A549 (cell line): ENCODE results near the gene MFNG. TPM values are rescaled to one million over a fixed set of nuclear protein-coding genes. Genes with fewer than 3 reads are reported as not detected.

Experiments used
- ATAC-seq, 2 experiments: fragments of 200-7000 bp in 1 of 2; fragments of >200 bp in 1 of 2; cut with Nextera tagmentation in 1 of 2; cut with Tn5 transposase in 1 of 2; 3 replicates each; pipeline versions ENCODE4 v1.8.0 to v1.9.1; 2018 to 2020; ENCODE audit warnings: mild to moderate bottlenecking in 1 of 2, moderate library complexity in 1 of 2
- CTCF ChIA-PET: fragments of 300-600 bp; sonication (Branson Sonifier 250); formaldehyde crosslinking; extraction: SDS; loops from one replicate; lab custom pipeline; 2021; ENCODE audit warnings: antibody characterized with exemption, inconsistent platforms; lab: Yijun Ruan, JAX
- POLR2A ChIA-PET: fragments of 350-600 bp; formaldehyde crosslinking; extraction: SDS; loops from one replicate; lab custom pipeline; 2021; ENCODE audit warnings: antibody characterized with exemption, inconsistent platforms; lab: Yijun Ruan, JAX
- DNase-seq, 2 experiments: peaks; one replicate each; pipeline versions ENCODE4 v3.0.0 to v3.0.0-alpha.2; 2011 to 2016; ENCODE audit warnings: low read depth in 1 of 2, low spot score in 1 of 2
- FAIRE-seq: peaks from 2 replicates; lab custom pipeline; 2011; peaks lifted over from hg19 to GRCh38; lab: Jason Lieb, UNC
- H3K27ac ChIP-seq, 2 experiments: fragments of >200 bp; sonication (Bioruptor Twin); formaldehyde crosslinking; 3 replicates each; pipeline ENCODE4 v1.5.1; 2016 to 2017
- H3K4me1 ChIP-seq: fragments of >200 bp; sonication (Bioruptor Twin); formaldehyde crosslinking; 3 replicates; pipeline ENCODE4 v1.6.1; 2016
- H3K4me2 ChIP-seq: fragments of >200 bp; sonication (Bioruptor Twin); formaldehyde crosslinking; 3 replicates; pipeline ENCODE4 v1.6.1; 2016
- H3K4me3 ChIP-seq: fragments of >200 bp; sonication (Bioruptor Twin); formaldehyde crosslinking; 3 replicates; pipeline ENCODE4 v1.5.1; 2016
- H3K9me3 ChIP-seq: fragments of >200 bp; sonication (Bioruptor Twin); formaldehyde crosslinking; 3 replicates; pipeline ENCODE4 v1.6.1; 2016
- BHLHE40 ChIP-seq: IDR thresholded peaks from 2 replicates; pipeline ENCODE4 v1.6.1; 2012; ENCODE audit warnings: low read depth, low read length, inconsistent platforms
- CBX2 ChIP-seq: fragments of 200-600 bp; sonication (generic); IDR thresholded peaks from 2 replicates; pipeline ENCODE4 v1.6.1; 2016; ENCODE audit warnings: low read depth, mild to moderate bottlenecking, borderline replicate concordance
- CHD2 ChIP-seq: fragments of 150-350 bp; IDR thresholded peaks from 2 replicates; pipeline ENCODE4 v1.6.1; 2014; ENCODE audit warnings: low read length; ENCODE audit not compliant: partially characterized antibody
- CHD4 ChIP-seq: fragments of 200-600 bp; sonication (generic); IDR thresholded peaks from 2 replicates; pipeline ENCODE4 v1.6.1; 2016; ENCODE audit warnings: antibody characterized with exemption, mild to moderate bottlenecking, borderline replicate concordance
- ESRRA ChIP-seq: fragments of 150-350 bp; IDR thresholded peaks from 2 replicates; pipeline ENCODE4 v1.6.1; 2014; ENCODE audit warnings: mild to moderate bottlenecking, low read length, borderline replicate concordance
- GATA3 ChIP-seq: IDR thresholded peaks from 2 replicates; pipeline ENCODE4 v1.6.1; 2012; ENCODE audit warnings: borderline replicate concordance
- HDAC2 ChIP-seq: fragments of 200-600 bp; sonication (generic); IDR thresholded peaks from 2 replicates; pipeline ENCODE4 v1.6.1; 2016
- HEYL ChIP-seq: fragments of 250-450 bp; sonication (Bioruptor Pico); IDR thresholded peaks from 2 replicates; pipeline ENCODE4 v1.8.0; 2021; ENCODE audit warnings: mild to moderate bottlenecking, moderate library complexity
- JUNB ChIP-seq: fragments of >200 bp; sonication (Bioruptor Twin); formaldehyde crosslinking; IDR thresholded peaks from 2 replicates; pipeline ENCODE4 v1.6.1; 2016
- KDM1A ChIP-seq: fragments of 200-600 bp; sonication (generic); IDR thresholded peaks from 2 replicates; pipeline ENCODE4 v1.6.1; 2016; ENCODE audit warnings: low read depth, mild to moderate bottlenecking
- KDM5A ChIP-seq: fragments of 200-600 bp; sonication (generic); IDR thresholded peaks from 2 replicates; pipeline ENCODE4 v1.6.1; 2016; ENCODE audit warnings: antibody characterized with exemption, mild to moderate bottlenecking
- MAFK ChIP-seq: fragments of 450-650 bp; IDR thresholded peaks from 2 replicates; pipeline ENCODE4 v1.6.1; 2014; ENCODE audit not compliant: partially characterized antibody
- MAZ ChIP-seq: fragments of 150-350 bp; IDR thresholded peaks from 2 replicates; pipeline ENCODE4 v1.6.1; 2014; ENCODE audit warnings: antibody characterized with exemption, low read depth, low read length, borderline replicate concordance
- MYC ChIP-seq: IDR thresholded peaks from 2 replicates; pipeline ENCODE4 v1.6.1; 2012; ENCODE audit warnings: mild to moderate bottlenecking, inconsistent platforms, low read length, improper control_type of control experiment, borderline replicate concordance
- RCOR1 ChIP-seq: fragments of 150-350 bp; IDR thresholded peaks from 2 replicates; pipeline ENCODE4 v1.6.1; 2014; ENCODE audit warnings: antibody characterized with exemption, low read length, low read depth
- TFCP2L1 ChIP-seq: fragments of 250-450 bp; sonication (Bioruptor Pico); IDR thresholded peaks from 2 replicates; pipeline ENCODE4 v1.5.0; 2021; ENCODE audit warnings: mild to moderate bottlenecking
- WGBS: methylation state at CpG from one replicate; pipeline ENCODE4 v1.1.6; 2017; ENCODE audit errors: missing lambda C conversion rate; 5-methylcytosine and 5-hydroxymethylcytosine counted together
- polyA plus RNA-seq, 4 experiments: library from polyadenylated mRNA; depleted of rRNA in 3 of 4; stranded (reverse); fragments of >200 nt; fragmentation: RNase III in 1 of 4; extraction: RNeasy Plus Mini Kit Qiagen cat#74134 plus additional on column Dnase treatment in 1 of 4; gene quantifications; 2 replicates in 3 of 4; 3 replicates in 1 of 4; pipeline ENCODE4 v1.2.3, GENCODE V29; 2011 to 2017
- TF ChIP-seq, protein P1 (sequence below): fragments of 150-350 bp; IDR thresholded peaks from 2 replicates; pipeline ENCODE4 v1.6.1; 2014; ENCODE audit warnings: low read depth, mild to moderate bottlenecking, low read length
- TF ChIP-seq, protein P2 (sequence below): fragments of 250-450 bp; sonication (Bioruptor Pico); IDR thresholded peaks from 2 replicates; pipeline ENCODE4 v1.5.0; 2020; ENCODE audit warnings: low read depth, mild to moderate bottlenecking, moderate library complexity
- TF ChIP-seq, protein P3 (sequence below): fragments of >200 bp; sonication (Bioruptor Twin); formaldehyde crosslinking; IDR thresholded peaks from 3 replicates; pipeline ENCODE4 v1.5.1; 2016
- TF ChIP-seq, protein P4 (sequence below): fragments of 200-600 bp; sonication (generic); IDR thresholded peaks from 2 replicates; pipeline ENCODE4 v1.6.1; 2016; ENCODE audit warnings: antibody characterized with exemption, mild to moderate bottlenecking, moderate library complexity
- TF ChIP-seq, protein P5 (sequence below): fragments of >200 bp; sonication (Bioruptor Twin); formaldehyde crosslinking; IDR thresholded peaks from 2 replicates; pipeline ENCODE4 v1.6.1; 2016
- TF ChIP-seq, protein P6 (sequence below): IDR thresholded peaks from 2 replicates; pipeline ENCODE4 v1.6.1; 2012

MFNG gene
- polyA plus RNA-seq, 2 of the 4 experiments (the other 2 are of a cell fraction), result 1.2 to 1.8 TPM

DNA sequence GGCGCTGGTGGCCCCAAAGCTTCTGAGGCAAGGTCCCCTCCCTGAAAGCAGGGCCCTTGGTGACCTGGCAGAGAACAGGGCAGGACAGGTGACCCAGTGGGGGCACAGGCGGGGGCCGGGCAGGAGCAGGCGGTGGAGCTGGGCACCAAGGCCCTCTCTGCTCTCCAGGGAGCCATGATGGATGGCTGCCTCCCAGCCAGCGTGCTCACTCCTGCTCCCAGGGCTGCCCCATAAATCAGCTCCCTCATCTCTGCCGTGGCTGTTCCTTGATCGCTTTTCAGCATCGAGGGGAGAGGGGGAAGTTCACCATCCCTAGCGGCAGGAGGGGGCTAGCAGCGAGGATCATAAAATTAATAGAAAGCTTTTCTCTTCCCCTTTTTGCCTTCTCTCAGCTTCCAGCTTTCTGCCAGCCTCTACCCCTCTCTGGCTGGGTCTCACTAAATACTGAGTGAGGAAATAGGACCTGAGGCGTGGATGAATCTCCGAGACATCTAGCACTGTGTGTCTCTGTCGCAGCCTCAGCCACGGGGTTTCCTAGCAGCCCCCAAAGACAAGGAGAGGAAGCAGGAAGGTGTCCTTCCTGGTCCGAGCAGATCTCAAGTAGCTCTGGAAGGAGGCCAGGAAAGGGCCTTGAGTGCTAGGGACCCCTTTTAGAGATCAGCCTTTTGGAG, 36.7 kb downstream of the MFNG start:
- DNase-seq, result no peak
- peak overlapping the region in 1 of 2 experiments; percentile 58; a peak in 1 of 6 replicates for H3K27ac ChIP-seq
- no peak; a peak in 1 of 6 replicates for ATAC-seq
- POLR2A ChIA-PET, result no interaction called here
- WGBS, result 76% methylated on average over 15 of the region's 15 CpGs
- CTCF ChIA-PET, result interaction anchor here (0.7 to 1.9 kb wide), 13 partner anchors 9 to 250 kb away, joined by 3 to 15 read pairs (median 3); no protein-coding TSS in a partner anchor
- FAIRE-seq, result no peak
- TF ChIP-seq RCOR1, result no peak
- TF ChIP-seq CHD2, result no peak
- TF ChIP-seq, protein P1, sequence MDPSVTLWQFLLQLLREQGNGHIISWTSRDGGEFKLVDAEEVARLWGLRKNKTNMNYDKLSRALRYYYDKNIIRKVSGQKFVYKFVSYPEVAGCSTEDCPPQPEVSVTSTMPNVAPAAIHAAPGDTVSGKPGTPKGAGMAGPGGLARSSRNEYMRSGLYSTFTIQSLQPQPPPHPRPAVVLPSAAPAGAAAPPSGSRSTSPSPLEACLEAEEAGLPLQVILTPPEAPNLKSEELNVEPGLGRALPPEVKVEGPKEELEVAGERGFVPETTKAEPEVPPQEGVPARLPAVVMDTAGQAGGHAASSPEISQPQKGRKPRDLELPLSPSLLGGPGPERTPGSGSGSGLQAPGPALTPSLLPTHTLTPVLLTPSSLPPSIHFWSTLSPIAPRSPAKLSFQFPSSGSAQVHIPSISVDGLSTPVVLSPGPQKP, result no peak
- TF ChIP-seq HEYL, result no peak
- no peak for TF ChIP-seq BHLHE40
- TF ChIP-seq ESRRA, result no peak
- TF ChIP-seq CHD4, result no peak
- TF ChIP-seq, protein P2, sequence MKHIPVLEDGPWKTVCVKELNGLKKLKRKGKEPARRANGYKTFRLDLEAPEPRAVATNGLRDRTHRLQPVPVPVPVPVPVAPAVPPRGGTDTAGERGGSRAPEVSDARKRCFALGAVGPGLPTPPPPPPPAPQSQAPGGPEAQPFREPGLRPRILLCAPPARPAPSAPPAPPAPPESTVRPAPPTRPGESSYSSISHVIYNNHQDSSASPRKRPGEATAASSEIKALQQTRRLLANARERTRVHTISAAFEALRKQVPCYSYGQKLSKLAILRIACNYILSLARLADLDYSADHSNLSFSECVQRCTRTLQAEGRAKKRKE (CRISPR knock-in tag), result no peak
- TF ChIP-seq, protein P3, sequence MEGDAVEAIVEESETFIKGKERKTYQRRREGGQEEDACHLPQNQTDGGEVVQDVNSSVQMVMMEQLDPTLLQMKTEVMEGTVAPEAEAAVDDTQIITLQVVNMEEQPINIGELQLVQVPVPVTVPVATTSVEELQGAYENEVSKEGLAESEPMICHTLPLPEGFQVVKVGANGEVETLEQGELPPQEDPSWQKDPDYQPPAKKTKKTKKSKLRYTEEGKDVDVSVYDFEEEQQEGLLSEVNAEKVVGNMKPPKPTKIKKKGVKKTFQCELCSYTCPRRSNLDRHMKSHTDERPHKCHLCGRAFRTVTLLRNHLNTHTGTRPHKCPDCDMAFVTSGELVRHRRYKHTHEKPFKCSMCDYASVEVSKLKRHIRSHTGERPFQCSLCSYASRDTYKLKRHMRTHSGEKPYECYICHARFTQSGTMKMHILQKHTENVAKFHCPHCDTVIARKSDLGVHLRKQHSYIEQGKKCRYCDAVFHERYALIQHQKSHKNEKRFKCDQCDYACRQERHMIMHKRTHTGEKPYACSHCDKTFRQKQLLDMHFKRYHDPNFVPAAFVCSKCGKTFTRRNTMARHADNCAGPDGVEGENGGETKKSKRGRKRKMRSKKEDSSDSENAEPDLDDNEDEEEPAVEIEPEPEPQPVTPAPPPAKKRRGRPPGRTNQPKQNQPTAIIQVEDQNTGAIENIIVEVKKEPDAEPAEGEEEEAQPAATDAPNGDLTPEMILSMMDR, result no peak
- TF ChIP-seq JUNB, result no peak
- TF ChIP-seq, protein P4, sequence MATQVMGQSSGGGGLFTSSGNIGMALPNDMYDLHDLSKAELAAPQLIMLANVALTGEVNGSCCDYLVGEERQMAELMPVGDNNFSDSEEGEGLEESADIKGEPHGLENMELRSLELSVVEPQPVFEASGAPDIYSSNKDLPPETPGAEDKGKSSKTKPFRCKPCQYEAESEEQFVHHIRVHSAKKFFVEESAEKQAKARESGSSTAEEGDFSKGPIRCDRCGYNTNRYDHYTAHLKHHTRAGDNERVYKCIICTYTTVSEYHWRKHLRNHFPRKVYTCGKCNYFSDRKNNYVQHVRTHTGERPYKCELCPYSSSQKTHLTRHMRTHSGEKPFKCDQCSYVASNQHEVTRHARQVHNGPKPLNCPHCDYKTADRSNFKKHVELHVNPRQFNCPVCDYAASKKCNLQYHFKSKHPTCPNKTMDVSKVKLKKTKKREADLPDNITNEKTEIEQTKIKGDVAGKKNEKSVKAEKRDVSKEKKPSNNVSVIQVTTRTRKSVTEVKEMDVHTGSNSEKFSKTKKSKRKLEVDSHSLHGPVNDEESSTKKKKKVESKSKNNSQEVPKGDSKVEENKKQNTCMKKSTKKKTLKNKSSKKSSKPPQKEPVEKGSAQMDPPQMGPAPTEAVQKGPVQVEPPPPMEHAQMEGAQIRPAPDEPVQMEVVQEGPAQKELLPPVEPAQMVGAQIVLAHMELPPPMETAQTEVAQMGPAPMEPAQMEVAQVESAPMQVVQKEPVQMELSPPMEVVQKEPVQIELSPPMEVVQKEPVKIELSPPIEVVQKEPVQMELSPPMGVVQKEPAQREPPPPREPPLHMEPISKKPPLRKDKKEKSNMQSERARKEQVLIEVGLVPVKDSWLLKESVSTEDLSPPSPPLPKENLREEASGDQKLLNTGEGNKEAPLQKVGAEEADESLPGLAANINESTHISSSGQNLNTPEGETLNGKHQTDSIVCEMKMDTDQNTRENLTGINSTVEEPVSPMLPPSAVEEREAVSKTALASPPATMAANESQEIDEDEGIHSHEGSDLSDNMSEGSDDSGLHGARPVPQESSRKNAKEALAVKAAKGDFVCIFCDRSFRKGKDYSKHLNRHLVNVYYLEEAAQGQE, result no peak
- TF ChIP-seq MAFK, result no peak
- TF ChIP-seq MYC, result no peak
- TF ChIP-seq, protein P5, sequence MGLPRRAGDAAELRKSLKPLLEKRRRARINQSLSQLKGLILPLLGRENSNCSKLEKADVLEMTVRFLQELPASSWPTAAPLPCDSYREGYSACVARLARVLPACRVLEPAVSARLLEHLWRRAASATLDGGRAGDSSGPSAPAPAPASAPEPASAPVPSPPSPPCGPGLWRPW, result no peak
- peaks cover 8% of the 10 kb centered on the region for H3K4me1 ChIP-seq
- H3K4me2 ChIP-seq, result no peak overlapping the region
- H3K4me3 ChIP-seq, result no peak overlapping the region
- H3K9me3 ChIP-seq, result peaks cover 9% of the 10 kb centered on the region

DNA sequence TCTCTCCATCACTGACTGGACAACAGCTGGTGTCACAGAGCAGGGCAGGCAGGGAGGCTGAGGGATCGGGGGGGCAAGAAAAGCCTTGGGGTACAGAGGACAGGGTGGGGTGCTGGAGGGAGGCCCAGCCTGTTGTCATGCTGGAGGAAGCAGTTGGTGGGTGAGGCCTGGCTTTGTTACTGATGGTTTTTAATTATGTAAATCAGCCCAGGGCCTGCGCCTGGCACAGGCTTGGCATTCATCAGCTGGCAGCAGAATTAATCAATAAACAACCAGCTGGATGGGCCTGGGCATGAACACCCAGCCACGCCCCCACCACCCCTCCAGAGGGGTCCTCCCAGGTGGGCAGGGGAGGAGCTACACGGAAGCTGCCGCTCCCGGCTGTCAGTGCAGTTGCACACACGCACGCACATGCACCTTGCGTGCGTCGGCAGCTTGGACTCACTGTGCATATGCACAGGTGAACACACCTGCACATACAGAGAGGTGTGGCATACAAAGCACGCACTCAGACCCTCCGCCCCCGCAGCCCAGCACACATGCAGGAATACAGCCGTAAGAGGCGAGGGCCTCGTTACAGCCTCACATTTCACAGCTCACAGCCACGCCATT, 37.6 kb downstream of the MFNG start:
- no peak overlapping the region for H3K4me3 ChIP-seq
- 94% methylated on average over 16 of the region's 18 CpGs for WGBS
- no peak for FAIRE-seq
- peak overlapping the region in 1 of 2 experiments; percentile 58; a peak in 1 of 6 replicates for H3K27ac ChIP-seq
- 0 out of 3 replicates have a peak, but pooled peaks cover 7% of the 10 kb centered on the region for H3K4me1 ChIP-seq
- ChIA-PET POLR2A (no interaction called here), CTCF (interaction anchor here (0.9 to 1.9 kb wide), 6 partner anchors 8 to 139 kb away, joined by 3 to 15 read pairs (median 4); no protein-coding TSS in a partner anchor)
- 0 out of 3 replicates have a peak, but pooled peaks cover 2% of the 10 kb centered on the region for H3K9me3 ChIP-seq
- no peak overlapping the region for H3K4me2 ChIP-seq
- DNase-seq, result no peak
- ATAC-seq, result no peak; a peak in 1 of 6 replicates
- TF ChIP-seq, protein P2 (CRISPR knock-in tag), result no peak
- no peak for TF ChIP-seq MAZ
- TF ChIP-seq TFCP2L1 (CRISPR knock-in tag), result no peak
- TF ChIP-seq MYC, result no peak
- TF ChIP-seq GATA3, result no peak
- TF ChIP-seq, protein P6, sequence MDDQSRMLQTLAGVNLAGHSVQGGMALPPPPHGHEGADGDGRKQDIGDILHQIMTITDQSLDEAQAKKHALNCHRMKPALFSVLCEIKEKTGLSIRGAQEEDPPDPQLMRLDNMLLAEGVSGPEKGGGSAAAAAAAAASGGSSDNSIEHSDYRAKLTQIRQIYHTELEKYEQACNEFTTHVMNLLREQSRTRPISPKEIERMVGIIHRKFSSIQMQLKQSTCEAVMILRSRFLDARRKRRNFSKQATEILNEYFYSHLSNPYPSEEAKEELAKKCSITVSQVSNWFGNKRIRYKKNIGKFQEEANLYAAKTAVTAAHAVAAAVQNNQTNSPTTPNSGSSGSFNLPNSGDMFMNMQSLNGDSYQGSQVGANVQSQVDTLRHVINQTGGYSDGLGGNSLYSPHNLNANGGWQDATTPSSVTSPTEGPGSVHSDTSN, result no peak
- TF ChIP-seq KDM1A, result no peak
- TF ChIP-seq CBX2, result no peak
- no peak for TF ChIP-seq KDM5A
- TF ChIP-seq HDAC2, result no peak
- TF ChIP-seq, protein P1, result no peak
- TF ChIP-seq MAFK, result no peak
- TF ChIP-seq CHD2, result no peak
